ENCODE results near the gene TFDP1. TPM values are rescaled to one million over a fixed set of nuclear protein-coding genes. Genes with fewer than 3 reads are reported as not detected.
"Not testable (repeated sequence)": the region's sequence is repeated elsewhere in the genome, so short reads cannot be mapped to it uniquely, and the experiment has no call there.

Gene TFDP1
- total RNA-seq, 2 donors from 2014 or later, result 36.6 to 40.3 TPM

DNA sequence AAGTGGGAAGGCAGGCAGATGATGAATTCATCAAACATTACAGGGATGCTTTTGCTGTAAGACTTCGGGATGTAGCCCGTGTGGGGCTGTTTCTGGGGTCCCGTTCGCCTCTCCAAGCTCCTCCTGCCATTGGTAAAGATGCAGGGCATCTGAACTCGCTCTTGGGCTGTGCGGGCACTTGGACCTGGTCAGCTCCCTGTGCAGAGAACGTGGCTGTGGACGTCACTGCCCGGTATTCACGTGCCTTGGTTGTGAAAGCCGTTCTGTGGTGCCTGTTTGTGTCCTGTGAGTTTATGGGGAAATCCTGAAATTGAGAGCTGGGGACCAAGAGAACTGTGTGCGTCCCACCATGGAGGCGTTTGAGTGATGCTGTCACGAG, 5.4 kb downstream of the TFDP1 start:
- intact Hi-C loops (cut with DNase I), result no loop called here
- DNase-seq (ENCODE audit: low spot score), result peak; percentile 28

GRCh38 chr13:113591750-113592149, 7.2 kb downstream of the TFDP1 start:
- DNase-seq (ENCODE audit: low spot score), result peak; percentile 62
- intact Hi-C loops (cut with DNase I), result loop anchor here in 1 of 2 donors (2.0 kb wide), 1 partner anchor 39 kb away; no protein-coding TSS in a partner anchor

GRCh38 chr13:113592571-113592970, 8.0 kb downstream of the TFDP1 start:
- intact Hi-C loops (cut with DNase I), result loop anchor here in 1 of 2 donors (2.0 kb wide), 1 partner anchor 38 kb away; no protein-coding TSS in a partner anchor
- peak; percentile 36 for DNase-seq (ENCODE audit: low spot score)

GRCh38 chr13:113594066-113594821, 9.7 kb downstream of the TFDP1 start:
- peak; percentile 61 for DNase-seq (ENCODE audit: low spot score)
- intact Hi-C loops (cut with DNase I), result not testable (repeated sequence)

GRCh38 chr13:113595131-113595530, 10.6 kb downstream of the TFDP1 start:
- intact Hi-C loops (cut with DNase I), result no loop called here
- DNase-seq (ENCODE audit: low spot score), result peak; percentile 37

GRCh38 chr13:113596321-113597200, 12.0 kb downstream of the TFDP1 start:
- peak; percentile 66 for DNase-seq (ENCODE audit: low spot score)
- intact Hi-C loops (cut with DNase I), result no loop called here

DNA sequence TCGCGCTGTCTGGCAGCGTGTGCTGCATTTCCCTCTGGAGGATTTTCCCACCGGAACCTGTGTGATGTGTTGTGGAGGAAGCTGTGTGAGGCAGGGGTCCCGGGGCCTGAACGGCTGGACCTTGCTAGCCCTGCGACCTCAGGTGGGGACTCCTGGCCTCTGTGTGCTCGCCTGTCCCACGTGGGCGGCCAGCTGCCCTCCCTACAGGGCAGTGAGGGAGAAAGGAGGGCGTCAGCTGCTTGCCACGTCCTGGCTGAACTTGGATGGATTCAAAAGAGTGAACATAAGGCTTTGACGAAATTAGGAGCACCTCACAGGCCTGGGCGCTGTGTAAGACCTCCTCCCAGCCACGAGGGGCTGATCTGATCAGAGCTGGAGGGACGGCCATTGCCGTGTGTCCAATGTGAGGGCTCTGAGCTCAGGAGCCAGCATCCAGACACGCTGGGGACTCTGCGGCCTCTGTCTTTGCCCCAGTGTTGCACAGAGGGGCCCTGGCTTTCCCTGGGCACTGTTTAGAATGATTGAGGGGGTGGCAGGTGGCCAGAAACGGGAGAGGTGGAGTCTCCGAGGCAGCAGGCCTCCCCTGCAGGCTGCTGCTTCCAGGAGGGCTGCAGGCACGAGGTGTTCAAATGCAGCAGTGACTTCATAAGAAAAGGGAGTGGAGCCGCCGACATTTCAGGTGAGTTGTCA, 13.0 kb downstream of the TFDP1 start:
- peak; percentile 57 for DNase-seq (ENCODE audit: low spot score)
- intact Hi-C loops (cut with DNase I), result no loop called here

- intact Hi-C loops (cut with DNase I), result no loop called here
- peak; percentile 74 for DNase-seq (ENCODE audit: low spot score)
Measured at GRCh38 chr13:113598081-113598410, 13.5 kb downstream of the TFDP1 start.

GRCh38 chr13:113598481-113598880, 13.9 kb downstream of the TFDP1 start:
- DNase-seq (ENCODE audit: low spot score), result peak; percentile 31
- intact Hi-C loops (cut with DNase I), result no loop called here

DNA sequence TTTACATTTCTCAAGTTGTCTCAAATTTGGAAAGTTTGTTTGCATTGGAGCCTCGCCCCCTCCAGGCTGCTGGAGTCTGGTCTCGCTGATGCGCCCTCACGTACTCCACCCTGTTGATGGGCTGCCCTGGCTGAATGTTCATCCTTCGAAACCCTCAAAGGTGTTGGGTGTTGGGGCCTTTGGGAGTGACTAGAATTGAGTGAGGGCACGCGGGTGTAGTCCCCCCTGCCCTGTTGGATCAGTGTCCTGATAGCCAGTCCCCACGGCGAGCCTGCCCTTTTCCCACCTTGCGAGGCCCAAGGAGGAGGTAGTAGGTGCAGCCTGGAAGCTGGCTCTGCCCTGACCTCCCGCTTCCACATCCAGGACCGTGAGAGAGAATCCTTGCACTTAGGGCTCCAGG, 14.8 kb downstream of the TFDP1 start:
- intact Hi-C loops (cut with DNase I), result no loop called here

DNA sequence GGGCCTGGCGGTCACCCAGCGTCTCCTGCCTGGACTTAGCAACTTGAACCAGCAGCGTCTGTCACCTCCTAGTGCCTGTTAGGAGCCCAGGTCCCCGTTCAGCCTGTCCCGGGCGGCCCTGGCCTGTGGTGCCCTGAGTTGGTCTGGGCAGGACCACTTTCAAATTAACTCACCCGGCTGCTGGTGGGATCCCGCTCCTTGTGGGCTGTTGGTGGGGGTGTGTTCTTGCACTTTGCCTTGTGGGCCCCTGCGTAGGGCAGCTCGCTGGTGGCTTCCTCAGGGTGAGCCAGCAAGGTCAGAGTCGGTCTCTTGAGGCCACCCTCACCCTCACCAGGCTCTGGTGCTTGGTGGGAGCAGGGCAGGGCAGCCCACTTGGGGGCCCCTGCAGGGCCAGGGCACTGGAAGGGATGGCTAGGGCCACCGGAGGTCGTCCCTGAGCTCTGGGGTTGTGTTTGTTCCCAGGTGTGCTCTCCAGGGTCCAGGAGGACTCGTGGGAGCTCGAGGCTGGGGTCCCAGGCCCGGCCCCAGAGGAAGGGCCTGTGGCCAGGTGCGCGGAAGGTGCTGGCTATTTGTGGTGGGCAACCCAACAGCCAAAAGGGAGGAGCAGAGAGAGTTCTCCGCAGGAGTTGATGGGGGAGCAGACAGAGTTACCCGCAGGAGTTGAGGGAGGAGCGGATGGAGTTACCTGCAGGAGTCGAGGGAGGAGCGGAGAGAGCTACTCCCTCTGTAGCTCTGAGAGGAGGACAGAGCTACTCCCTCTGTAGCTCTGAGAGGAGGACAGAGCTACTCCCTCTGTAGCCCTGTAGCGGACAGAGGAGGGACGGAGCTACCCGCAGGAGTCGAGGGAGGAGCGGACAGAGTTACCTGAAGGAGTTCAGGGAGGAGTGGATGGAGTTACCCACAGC, 16.9 kb downstream of the TFDP1 start:
- intact Hi-C loops (cut with DNase I), result no loop called here
- peak; percentile 68 for DNase-seq (ENCODE audit: low spot score)

More for the DNA sequence above, 14.8 kb downstream of the TFDP1 start:
- peak; percentile 48 for DNase-seq (ENCODE audit: low spot score)

DNA sequence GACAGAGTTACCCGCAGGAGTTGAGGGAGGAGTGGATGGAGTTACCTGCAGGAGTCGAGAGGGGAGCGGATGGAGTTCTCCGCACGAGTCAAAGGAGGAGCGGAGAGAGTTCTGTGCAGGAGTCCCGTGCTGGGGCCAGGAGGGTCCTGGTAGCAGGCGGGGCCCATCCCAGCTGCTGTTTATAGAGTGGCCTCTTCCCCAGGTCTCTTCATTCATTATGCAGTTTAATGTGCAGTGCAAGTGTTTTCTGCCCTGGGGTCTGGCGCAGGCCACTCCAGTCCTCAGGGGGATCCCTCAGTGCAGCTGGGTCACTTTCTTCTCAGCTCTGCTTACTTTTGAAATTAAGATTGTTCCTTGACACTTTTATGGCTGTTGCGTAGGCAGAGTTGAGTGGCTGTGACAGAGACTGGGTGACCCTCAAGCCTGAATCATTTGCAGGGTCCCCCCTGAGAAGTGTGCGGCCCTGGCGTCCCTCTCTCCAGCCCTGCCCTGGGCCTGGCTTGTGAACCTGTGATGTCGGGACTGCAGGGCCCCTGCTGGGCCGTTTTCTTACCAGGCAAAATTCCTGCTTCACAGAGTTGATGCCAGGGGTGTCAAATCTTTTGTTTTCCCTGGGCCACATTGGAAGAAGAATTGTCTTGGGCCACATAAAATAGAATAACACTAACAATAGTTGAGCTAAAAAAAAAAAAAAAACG, 17.9 kb downstream of the TFDP1 start:
- intact Hi-C loops (cut with DNase I), result no loop called here
- no peak for DNase-seq (ENCODE audit: low spot score)

DNA sequence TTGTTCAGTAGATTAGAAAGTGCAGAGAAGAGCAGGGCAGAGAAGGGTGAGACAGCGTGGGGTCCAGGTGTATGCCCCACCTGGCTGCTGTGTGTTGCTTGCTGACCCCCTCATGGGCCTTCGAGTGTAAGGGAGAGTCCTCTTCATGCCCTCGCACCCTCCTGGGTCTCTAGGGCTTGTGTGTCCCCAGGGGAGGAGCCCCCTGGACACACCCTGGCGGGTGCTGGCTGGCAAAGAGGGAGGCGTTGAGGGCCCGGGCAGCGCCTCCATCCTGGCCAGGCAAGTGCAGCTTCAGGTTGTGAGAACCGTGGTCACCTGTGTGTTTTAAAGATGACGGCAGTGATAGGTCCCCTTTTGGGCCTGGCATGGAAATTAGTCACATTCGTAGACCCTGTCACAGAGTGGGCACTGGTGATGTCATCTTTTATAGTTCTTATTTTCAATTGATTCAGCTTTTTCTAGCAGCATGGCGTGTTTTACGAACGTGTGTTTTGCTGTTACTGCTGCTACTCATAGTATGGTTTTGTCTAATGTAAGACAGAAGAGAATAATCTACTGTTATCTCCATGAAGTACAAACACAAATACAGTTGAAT, 18.7 kb downstream of the TFDP1 start:
- intact Hi-C loops (cut with DNase I), result no loop called here

DNA sequence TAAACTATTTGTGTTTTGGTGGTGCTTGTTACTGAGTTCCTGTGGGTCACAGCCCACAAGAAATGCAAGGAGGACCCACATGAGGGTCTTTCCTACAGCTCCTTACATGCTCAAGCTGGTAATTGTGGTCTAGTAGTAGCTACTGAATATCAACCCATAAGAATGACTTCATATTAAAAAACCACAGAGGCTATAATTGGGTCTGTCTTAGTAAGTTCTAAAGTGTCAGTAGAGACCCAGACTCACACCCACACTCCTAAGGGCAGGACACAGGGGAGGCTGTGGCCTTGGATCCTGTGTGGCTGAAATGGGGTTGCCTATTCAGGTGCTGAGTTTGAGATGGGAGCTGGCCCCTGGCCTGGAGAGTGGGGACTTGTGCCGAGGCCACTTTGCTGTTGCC, 19.6 kb downstream of the TFDP1 start:
- DNase-seq (ENCODE audit: low spot score), result no peak
- intact Hi-C loops (cut with DNase I), result no loop called here

More for the DNA sequence above, 18.7 kb downstream of the TFDP1 start:
- DNase-seq (ENCODE audit: low spot score), result no peak

DNA sequence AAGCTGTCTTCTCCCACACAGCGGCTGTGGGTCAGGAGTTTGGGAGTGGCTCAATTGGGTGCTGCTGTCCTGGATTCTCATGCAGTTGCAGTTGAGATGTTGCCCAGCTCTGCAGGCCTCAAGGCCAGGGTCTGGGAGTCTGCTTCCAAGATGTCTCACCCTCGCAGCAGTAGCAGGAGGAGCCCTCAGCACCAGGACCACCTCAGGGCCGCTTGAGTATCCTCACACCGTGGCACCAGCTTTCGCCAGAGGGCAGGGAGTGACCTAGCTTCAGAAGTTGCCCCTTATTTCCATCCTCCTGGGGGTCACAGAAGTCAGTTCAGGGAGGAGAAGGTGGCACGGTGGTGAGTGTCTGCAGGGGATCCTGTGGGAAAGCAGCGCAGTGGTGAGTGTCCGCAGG, 20.9 kb downstream of the TFDP1 start:
- DNase-seq (ENCODE audit: low spot score), result no peak
- intact Hi-C loops (cut with DNase I), result no loop called here

GRCh38 chr13:113605866-113606438, 21.4 kb downstream of the TFDP1 start:
- intact Hi-C loops (cut with DNase I), result no loop called here
- no peak for DNase-seq (ENCODE audit: low spot score)

DNA sequence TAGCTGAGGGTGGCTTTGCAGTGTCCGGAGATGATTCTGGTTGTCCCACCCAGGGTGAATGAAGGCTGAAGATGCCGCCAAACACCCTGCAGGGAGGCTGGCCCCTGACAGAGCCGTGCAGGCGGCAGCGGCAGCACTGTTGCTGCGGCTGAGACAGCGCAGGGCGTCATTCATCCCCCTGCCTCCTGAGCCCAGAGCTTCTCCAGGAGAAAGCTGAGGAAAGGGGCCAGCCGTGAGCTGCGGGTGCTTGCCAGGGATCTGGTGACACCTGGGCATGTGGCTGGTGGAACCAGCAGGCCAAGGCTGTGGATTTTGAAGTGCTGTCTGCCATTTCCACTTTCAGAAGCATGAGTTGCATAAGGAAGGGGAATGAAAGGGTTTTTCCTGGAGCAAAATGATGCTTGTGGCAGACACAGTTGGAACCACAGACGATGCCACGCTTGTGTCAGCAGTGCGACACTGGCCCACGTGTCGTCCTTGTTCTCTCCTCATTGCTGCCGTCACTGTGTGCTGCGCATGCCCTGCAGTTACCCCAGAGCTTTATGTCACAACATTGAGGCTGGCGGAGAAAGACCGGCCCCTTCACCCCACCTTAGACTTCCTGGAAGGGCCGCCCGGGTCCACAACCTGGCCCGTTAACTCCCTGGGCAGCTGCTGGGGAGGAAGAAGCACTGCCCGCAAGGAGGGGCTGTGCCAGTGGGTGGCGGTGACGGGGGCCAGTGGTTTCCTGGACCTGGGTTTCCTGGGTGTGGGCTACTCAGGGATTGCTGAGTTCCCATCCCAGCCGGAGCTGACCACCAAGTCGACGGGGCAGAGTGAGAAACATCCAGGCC, 22.7 kb downstream of the TFDP1 start:
- peak; percentile 86 for DNase-seq (ENCODE audit: low spot score)
- intact Hi-C loops (cut with DNase I), result no loop called here

Data from posterior vena cava (tissue), 2 donors.